RWPE1 (cell line): ENCODE results near the gene EXOSC2.

ENCODE experiments used
- CTCF ChIA-PET: fragments of 350-600 bp; sonication (Branson Sonifier 250); formaldehyde crosslinking; extraction: SDS; loops from one replicate; lab custom pipeline; 2021; lab: Yijun Ruan, JAX
- POLR2A ChIA-PET: fragments of 400-600 bp; formaldehyde crosslinking; extraction: SDS; loops from one replicate; lab custom pipeline; 2020; ENCODE audit warnings: antibody characterized with exemption; ENCODE audit not compliant: low non-redundant PET; lab: Yijun Ruan, JAX
- DNase-seq: peaks from one replicate; pipeline ENCODE4 v3.0.0; 2012; ENCODE audit warnings: low spot score
- H3K27ac ChIP-seq: fragments of 450-650 bp; 2 replicates; pipeline ENCODE4 v1.5.1; 2017
- CTCF ChIP-seq: fragments of 450-650 bp; conservative IDR thresholded peaks from 2 replicates; pipeline ENCODE4 v1.5.1; 2017; ENCODE audit warnings: low read depth, mild to moderate bottlenecking

The EXOSC2 gene

GRCh38 chr9:130751631-130752355, 58.2 kb downstream of the EXOSC2 start:
- no peak overlapping the region for H3K27ac ChIP-seq
- ChIA-PET CTCF (interaction anchor here (0.6 kb wide), 1 partner anchor 13 kb away, joined by 4 read pairs; no protein-coding TSS in a partner anchor), POLR2A (no interaction called here)
- no peak for DNase-seq
- TF ChIP-seq CTCF, result no peak
